Measurements from ENCODE around the gene FGF1.

Gene FGF1

GRCh38 chr5:142634216-142635011 is 51.5 kb downstream of the FGF1 start:
- no peak overlapping the region for H3K4me3 ChIP-seq (ENCODE audit: low read length)
- no peak for DNase-seq (ENCODE audit: low read depth)
- TF ChIP-seq CTCF (conservative IDR thresholded peaks at IDR 0.05; ENCODE audit: low read depth, low read length), result no peak

GRCh38 chr5:142630927-142631539 is 54.9 kb downstream of the FGF1 start:
- H3K4me3 ChIP-seq (ENCODE audit: low read length), result no peak overlapping the region
- no peak for DNase-seq (ENCODE audit: low read depth)
- TF ChIP-seq CTCF (conservative IDR thresholded peaks at IDR 0.05; ENCODE audit: low read depth, low read length), result no peak

GRCh38 chr5:142627383-142628217 is 58.3 kb downstream of the FGF1 start:
- no peak overlapping the region for H3K4me3 ChIP-seq (ENCODE audit: low read length)
- no peak for DNase-seq (ENCODE audit: low read depth)
- no peak for TF ChIP-seq CTCF (conservative IDR thresholded peaks at IDR 0.05; ENCODE audit: low read depth, low read length)

GRCh38 chr5:142626786-142627185 is 59.1 kb downstream of the FGF1 start:
- H3K4me3 ChIP-seq (ENCODE audit: low read length), result no peak overlapping the region
- no peak for DNase-seq (ENCODE audit: low read depth)
- no peak for TF ChIP-seq CTCF (conservative IDR thresholded peaks at IDR 0.05; ENCODE audit: low read depth, low read length)

GRCh38 chr5:142626099-142626498 is 59.8 kb downstream of the FGF1 start:
- TF ChIP-seq CTCF (conservative IDR thresholded peaks at IDR 0.05; ENCODE audit: low read depth, low read length), result no peak
- H3K4me3 ChIP-seq (ENCODE audit: low read length), result no peak overlapping the region
- DNase-seq (ENCODE audit: low read depth), result no peak

- no peak for DNase-seq (ENCODE audit: low read depth)
- H3K4me3 ChIP-seq (ENCODE audit: low read length), result no peak overlapping the region
- TF ChIP-seq CTCF (conservative IDR thresholded peaks at IDR 0.05; ENCODE audit: low read depth, low read length), result no peak
These were observed 64.7 kb downstream of the FGF1 start for GRCh38 chr5:142621227-142621626.

Data from retinal pigment epithelial cell (primary cell).